IPS DF 4.7 (cell line): Measurements from ENCODE around the gene ZNF239.
"Not testable (repeated sequence)": the region's sequence is repeated elsewhere in the genome, so short reads cannot be mapped to it uniquely, and the experiment has no call there.

Experiments used
- DNase-seq: peaks from one replicate; pipeline ENCODE4 v3.0.0-alpha.2; 2013; ENCODE audit warnings: low spot score; ENCODE audit errors: extremely low read depth

The ZNF239 gene

DNA sequence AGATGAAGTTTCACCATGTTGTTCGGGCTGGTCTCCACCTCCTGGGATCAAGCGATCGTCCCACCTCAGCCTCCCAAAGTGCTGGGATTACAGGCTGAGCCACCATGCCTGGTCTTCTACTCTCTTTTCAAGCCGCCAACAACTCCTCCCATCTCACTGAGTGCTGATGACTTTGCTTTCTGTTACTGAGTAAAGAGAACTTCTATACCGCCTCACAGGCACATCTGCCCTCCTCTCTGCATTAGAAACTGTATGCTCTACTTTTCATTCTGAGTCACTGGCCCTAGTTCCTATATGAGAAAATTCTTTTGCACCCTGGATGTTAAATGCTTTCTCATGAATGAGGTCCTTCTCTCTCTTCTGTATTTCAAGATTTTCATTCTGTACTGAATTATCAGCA, 2.2 kb upstream of the ZNF239 start:
- DNase-seq = no peak

DNA sequence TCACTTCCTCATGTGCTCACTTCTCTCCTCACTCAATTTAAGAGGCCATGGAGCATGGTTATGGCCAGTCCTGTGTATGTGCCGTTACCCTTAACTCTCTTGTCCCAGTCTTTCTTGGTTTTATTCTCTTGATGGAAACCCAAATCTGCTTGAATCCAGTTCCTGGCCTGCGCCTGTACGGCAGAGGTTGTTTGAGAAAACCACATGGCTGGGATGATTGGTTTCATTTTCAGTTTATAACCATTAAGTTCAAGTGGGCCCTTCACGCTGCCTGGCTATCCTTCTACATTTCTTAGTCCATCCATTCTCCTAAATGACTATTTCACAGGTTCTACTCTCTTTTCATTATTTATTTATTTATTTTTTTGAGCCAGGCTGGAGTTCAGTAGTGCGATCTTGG, 1.6 kb upstream of the ZNF239 start:
- DNase-seq = no peak

DNA sequence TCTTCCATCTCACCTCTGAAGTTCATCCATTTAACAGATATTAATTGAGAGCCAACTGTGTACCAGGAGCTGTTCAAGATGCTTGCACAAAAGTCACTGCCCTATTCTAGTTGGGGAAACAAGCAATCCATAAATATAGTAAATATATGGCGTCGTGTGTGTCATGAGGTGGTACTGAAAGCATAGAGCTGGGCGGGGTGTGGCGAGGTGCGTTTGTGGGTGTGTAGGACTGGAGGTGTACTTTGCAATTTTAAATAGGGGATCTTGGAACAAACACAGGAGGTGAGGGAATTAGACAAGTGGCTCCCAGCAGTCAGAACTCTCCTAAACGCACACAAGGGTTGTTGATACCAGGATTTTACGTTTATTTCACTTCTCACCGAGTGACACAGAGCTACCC, 490 bp upstream of the ZNF239 start:
- DNase-seq = no peak

DNA sequence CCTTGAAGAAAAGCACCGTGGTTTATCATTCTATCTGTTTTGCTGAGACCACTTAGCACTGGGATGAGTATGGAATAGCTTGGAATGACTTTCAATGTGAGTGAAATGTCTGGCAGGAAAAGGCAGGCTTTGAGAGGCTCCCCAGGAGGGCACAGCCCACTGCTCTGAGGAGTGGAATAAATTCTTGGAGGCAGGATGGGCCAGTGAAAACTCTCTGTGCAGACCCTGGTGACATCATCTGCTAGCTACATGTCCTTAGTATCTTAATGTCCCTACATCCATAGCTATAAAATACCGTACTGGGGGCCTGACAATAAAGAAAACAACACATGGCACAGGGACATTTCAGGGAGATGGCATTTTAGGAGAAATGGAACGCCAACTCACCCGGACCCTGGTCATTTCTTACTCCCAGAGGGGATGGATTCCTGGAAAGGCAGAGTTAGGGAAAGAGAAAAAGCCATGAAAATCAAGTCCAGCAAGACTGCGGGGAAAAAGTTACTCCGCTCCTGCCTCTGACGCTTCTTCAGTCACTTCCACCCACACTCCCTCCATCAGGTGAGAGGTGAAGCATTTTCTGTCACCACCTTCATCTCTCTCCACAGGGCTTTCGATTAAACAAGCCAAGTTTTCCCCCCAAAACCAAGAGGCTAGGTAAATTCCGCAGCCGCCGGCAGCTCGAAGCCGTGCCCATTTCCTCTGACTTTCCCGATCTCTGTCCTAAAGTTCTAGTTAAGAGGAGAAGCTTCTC, 991 bp downstream of the ZNF239 start:
- no peak for DNase-seq

DNA sequence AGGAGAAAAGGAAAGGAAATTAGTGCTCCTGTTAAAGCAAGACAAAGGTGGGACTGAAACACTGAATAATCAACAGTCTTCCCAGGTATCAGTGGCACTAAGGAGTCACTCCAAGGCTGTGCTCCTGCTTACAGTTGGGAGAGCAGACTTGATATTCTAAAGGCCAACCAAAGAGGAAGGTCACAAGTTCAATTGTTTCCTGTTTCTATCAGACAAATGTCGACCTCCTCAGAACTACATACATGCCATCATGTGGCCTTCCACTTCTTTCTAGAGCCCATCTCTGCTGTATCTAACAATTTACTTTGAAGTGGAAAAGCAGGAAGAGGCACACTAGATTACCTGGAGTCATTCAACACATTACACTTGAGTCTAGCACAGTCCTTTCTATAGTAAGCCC, 3.4 kb downstream of the ZNF239 start:
- DNase-seq = no peak

DNA sequence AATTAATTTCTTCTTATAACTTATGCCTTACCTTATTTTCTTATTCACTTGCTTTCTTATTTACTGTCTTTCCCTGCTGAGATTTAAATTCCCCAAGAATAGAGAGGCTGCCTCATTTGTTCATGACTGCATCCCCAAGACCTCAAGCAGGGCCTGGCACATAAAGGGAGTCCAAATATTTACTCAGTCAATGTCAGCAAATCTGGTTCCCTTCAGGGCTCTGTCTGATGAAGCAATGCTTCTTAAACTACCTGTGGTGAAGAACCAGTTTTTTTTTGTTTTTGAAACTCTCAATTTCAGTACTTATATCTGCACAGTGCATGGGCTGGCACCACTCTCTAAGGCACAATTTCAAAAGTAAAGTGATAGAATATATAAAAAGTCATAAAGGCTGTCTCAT, 4.7 kb downstream of the ZNF239 start:
- DNase-seq = no peak

DNA sequence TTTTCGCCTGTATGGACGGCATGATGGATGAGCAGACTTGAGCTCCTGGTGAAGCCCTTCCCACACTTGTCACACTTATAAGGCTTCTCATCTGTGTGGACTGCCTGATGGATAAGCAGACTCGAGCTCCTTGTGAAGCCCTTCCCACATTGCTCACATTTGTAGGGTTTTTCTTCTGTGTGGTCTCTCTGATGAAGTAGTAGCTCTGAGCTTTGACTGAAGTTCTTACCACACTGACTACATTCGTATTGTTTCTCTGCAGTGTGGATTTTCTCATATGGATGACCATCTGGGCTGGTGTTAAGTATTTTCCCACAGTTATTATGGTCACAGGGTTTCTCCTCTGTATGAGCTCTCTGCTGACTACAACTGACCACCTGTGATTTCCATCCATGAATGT, 17.2 kb downstream of the ZNF239 start:
- DNase-seq = no peak

DNA sequence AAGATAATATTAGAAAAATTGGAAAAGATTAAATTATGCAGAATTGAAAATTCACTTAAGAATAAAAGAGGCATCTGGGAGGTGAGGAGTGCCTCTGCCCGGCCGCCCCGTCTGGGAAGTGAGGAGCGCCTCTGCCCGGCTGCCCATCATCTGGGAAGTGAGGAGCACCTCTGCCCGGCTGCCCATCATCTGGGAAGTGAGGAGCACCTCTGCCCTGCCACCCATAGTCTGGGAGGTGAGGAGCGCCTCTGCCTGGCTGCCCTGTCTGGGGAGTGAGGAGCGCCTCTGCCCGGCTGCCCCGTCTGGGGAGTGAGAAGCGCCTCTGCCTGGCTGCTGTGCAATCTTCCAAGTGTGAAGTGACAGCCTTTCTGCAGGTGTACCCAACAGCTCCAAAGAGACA, 30.7 kb downstream of the ZNF239 start:
- DNase-seq = not testable (repeated sequence)

DNA sequence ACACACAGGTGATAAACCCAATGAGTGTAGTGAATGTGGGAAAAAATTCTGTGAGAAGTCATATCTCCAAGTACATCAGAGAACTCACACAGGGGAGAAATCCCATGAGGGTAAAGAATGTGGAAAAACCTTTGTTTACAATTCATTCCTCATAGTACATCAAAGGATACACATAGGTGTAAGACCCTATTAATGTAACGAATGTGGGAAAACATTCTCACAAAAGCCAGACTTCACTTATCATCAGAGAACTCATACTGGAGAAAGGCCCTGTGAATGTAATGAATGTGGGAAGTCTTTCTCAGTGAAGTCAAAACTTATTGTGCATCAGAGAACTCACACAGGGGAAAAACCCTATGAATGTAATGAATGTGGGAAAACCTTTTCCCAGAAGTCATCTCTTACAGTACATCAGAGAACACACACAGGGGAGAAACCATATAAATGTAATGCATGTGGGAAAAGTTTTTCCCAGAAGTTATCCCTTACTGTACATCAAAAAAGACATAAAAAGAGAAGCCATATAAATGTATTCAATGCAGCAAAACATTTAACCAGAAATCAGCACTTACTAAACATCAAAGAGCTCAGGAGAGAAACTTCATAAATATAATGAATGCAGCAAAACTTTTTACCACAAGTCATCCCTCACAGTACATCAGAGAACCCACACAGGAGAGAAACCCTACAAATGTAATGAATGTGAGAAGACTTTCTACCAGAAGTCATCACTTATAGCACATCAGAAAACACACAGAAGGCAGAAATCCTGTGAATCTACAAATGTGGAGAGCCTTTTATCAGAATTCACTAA, 49.8 kb downstream of the ZNF239 start:
- DNase-seq = no peak
